ENCODE data around the gene JTB.

DNA sequence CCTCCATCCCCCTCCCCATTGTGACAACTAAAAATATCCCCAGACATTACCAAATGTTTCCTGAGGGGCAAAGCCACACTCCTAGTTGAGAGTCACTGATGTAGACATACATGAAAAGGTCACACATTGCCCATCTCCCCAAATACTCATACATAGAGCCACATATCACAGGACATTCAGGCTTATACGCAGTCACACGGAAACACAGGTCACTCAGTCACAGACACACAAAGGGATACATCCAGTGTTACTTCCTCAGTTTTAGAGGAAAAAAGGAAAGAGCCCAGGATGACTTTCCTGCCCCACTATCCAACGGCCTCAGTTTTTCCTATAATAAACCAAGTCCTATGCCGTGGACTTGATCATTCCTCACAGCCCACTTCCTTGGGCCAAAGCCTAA, 16.1 kb downstream of the JTB start:
- TF ChIP-seq POLR2A (IDR thresholded peaks at IDR 0.05; ENCODE audit: low read depth, low read length): no peak
- no peak for TF ChIP-seq POLR2AphosphoS5 (IDR thresholded peaks at IDR 0.05; ENCODE audit: low read depth, low read length)
